ENCODE results near the gene YTHDF1.

DNA sequence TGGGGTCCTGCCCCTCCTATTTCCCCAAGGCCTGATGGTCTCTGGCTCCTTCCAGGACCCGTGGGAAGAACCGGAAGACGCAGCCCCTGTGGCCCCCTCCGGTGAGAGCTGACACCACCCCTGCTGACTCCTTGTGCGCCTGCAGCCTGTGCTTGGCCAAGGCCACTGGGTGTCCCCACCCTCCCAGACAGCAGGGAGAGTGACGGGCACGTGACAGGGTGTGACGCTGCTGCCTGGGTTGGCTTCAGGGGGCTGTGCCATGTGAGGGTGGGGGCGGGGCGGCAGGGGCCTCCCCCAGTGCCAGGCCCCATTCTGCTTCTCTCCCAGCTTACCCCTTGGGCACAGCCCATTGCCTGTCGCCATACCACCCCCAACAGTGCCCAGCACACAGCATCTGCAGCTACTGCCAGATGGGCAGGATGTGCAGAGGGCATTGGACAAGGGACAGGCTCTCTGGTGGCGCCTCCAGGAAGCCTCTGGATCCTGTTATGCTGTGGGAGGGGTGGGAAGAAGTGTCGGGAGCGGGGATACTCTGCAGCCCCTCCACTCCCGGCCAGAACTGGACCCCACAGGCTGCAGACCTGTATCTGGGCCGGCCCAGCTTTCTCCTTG lies 22.7 kb upstream of the YTHDF1 start:
- no peak for TF ChIP-seq SMC3 (IDR thresholded peaks at IDR 0.05)
- TF ChIP-seq, protein P1, sequence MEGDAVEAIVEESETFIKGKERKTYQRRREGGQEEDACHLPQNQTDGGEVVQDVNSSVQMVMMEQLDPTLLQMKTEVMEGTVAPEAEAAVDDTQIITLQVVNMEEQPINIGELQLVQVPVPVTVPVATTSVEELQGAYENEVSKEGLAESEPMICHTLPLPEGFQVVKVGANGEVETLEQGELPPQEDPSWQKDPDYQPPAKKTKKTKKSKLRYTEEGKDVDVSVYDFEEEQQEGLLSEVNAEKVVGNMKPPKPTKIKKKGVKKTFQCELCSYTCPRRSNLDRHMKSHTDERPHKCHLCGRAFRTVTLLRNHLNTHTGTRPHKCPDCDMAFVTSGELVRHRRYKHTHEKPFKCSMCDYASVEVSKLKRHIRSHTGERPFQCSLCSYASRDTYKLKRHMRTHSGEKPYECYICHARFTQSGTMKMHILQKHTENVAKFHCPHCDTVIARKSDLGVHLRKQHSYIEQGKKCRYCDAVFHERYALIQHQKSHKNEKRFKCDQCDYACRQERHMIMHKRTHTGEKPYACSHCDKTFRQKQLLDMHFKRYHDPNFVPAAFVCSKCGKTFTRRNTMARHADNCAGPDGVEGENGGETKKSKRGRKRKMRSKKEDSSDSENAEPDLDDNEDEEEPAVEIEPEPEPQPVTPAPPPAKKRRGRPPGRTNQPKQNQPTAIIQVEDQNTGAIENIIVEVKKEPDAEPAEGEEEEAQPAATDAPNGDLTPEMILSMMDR (IDR thresholded peaks at IDR 0.05) = 0 out of 3 replicates have a peak, but pooled peaks have one; percentile 5
- no peak for TF ChIP-seq RCOR1 (IDR thresholded peaks at IDR 0.05; ENCODE audit: low read depth, low read length)
- no peak for TF ChIP-seq POLR2AphosphoS2 (conservative IDR thresholded peaks at IDR 0.05; ENCODE audit: low read length)
- no peak for TF ChIP-seq HOXA7 (CRISPR knock-in tag; IDR thresholded peaks at IDR 0.05)
- no peak for TF ChIP-seq KDM5A (IDR thresholded peaks at IDR 0.05)
